ENCODE measurements around the gene TNKS1BP1. TPM values are rescaled to one million over a fixed set of nuclear protein-coding genes. Genes with fewer than 3 reads are reported as not detected.

The TNKS1BP1 gene
- total RNA-seq, 3 donors from 2014 or later (not counting 1 experiment from before 2014, with no cell fraction given), result 4.3 to 9.3 (median 7.5) TPM

- H3K9me3 Mint-ChIP-seq, result no peaks in the 10 kb centered on the region
- TF ChIP-seq, protein P1, sequence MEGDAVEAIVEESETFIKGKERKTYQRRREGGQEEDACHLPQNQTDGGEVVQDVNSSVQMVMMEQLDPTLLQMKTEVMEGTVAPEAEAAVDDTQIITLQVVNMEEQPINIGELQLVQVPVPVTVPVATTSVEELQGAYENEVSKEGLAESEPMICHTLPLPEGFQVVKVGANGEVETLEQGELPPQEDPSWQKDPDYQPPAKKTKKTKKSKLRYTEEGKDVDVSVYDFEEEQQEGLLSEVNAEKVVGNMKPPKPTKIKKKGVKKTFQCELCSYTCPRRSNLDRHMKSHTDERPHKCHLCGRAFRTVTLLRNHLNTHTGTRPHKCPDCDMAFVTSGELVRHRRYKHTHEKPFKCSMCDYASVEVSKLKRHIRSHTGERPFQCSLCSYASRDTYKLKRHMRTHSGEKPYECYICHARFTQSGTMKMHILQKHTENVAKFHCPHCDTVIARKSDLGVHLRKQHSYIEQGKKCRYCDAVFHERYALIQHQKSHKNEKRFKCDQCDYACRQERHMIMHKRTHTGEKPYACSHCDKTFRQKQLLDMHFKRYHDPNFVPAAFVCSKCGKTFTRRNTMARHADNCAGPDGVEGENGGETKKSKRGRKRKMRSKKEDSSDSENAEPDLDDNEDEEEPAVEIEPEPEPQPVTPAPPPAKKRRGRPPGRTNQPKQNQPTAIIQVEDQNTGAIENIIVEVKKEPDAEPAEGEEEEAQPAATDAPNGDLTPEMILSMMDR (IDR thresholded peaks at IDR 0.05), result peak; percentile 94
- H3K27ac Mint-ChIP-seq, result no peak overlapping the region
- peaks cover 7 to 12% of the 10 kb centered on the region in 2 donors for H3K4me1 Mint-ChIP-seq
- Histone ChIP-seq H3K27ac (ENCODE audit: low read length) (no peak overlapping the region), H3K4me3 (ENCODE audit: low read length) (no peak overlapping the region), H3K36me3 (ENCODE audit: control insufficient read depth, insufficient read depth, low read length) (no peaks in the 10 kb centered on the region), H3K9me3 (ENCODE audit: control insufficient read depth, insufficient read depth, low read length) (no peaks in the 10 kb centered on the region), H3K27me3 (ENCODE audit: control insufficient read depth, insufficient read depth, low read length) (no peaks in the 10 kb centered on the region), H3K4me1 (ENCODE audit: control insufficient read depth, insufficient read depth, low read length) (peaks cover 8% of the 10 kb centered on the region)
- H3K36me3 Mint-ChIP-seq, result no peaks in the 10 kb centered on the region
- intact Hi-C loops (cut with micrococcal nuclease), result loop anchor here (5.0 kb wide), 1 partner anchor 133 kb away; no protein-coding TSS in a partner anchor
- peak; percentile 61 to 74 (median 70) for ATAC-seq
- peak; percentile 63 to 76 for DNase-seq
- no peak overlapping the region for H3K4me3 Mint-ChIP-seq
- WGBS (ENCODE audit: insufficient coverage), result 39% methylated on average over 31 of the region's 31 CpGs
- H3K27me3 Mint-ChIP-seq (ENCODE audit: low read depth in 2 of 2), result peaks cover 3 to 7% of the 10 kb centered on the region in 2 donors
Measured at GRCh38 chr11:57349491-57350274, 24.9 kb upstream of the TNKS1BP1 start.

GRCh38 chr11:57348636-57349313 lies 24.0 kb upstream of the TNKS1BP1 start:
- H3K27me3 ChIP-seq (ENCODE audit: control insufficient read depth, insufficient read depth, low read length), result no peaks in the 10 kb centered on the region
- TF ChIP-seq, protein P1 (IDR thresholded peaks at IDR 0.05), result no peak
- H3K9me3 Mint-ChIP-seq, result no peaks in the 10 kb centered on the region
- intact Hi-C loops (cut with micrococcal nuclease), result loop anchor here (5.0 kb wide), 1 partner anchor 134 kb away; no protein-coding TSS in a partner anchor
- peaks cover 7 to 8% of the 10 kb centered on the region in 2 donors for H3K4me1 Mint-ChIP-seq
- H3K27ac Mint-ChIP-seq, result peak overlapping the region in 1 of 2 donors; percentile 27
- H3K4me3 ChIP-seq (ENCODE audit: low read length), result no peak overlapping the region
- peaks cover 0 to 7% of the 10 kb centered on the region in 2 donors for H3K27me3 Mint-ChIP-seq (ENCODE audit: low read depth in 2 of 2)
- H3K36me3 ChIP-seq (ENCODE audit: control insufficient read depth, insufficient read depth, low read length), result no peaks in the 10 kb centered on the region
- DNase-seq (no peak), ATAC-seq (no peak)
- H3K4me3 Mint-ChIP-seq, result no peak overlapping the region
- H3K27ac ChIP-seq (ENCODE audit: low read length), result no peak overlapping the region
- no peaks in the 10 kb centered on the region for H3K9me3 ChIP-seq (ENCODE audit: control insufficient read depth, insufficient read depth, low read length)
- peaks cover 5% of the 10 kb centered on the region for H3K4me1 ChIP-seq (ENCODE audit: control insufficient read depth, insufficient read depth, low read length)
- no peaks in the 10 kb centered on the region for H3K36me3 Mint-ChIP-seq
- 87% methylated on average over 14 of the region's 14 CpGs for WGBS (ENCODE audit: insufficient coverage)

- no peaks in the 10 kb centered on the region for H3K9me3 Mint-ChIP-seq
- H3K4me1 ChIP-seq (ENCODE audit: control insufficient read depth, insufficient read depth, low read length), result peaks cover 5% of the 10 kb centered on the region
- H3K9me3 ChIP-seq (ENCODE audit: control insufficient read depth, insufficient read depth, low read length), result no peaks in the 10 kb centered on the region
- intact Hi-C loops (cut with micrococcal nuclease), result loop anchor here (5.0 kb wide), 1 partner anchor 134 kb away; no protein-coding TSS in a partner anchor
- peaks cover 0 to 7% of the 10 kb centered on the region in 2 donors for H3K27me3 Mint-ChIP-seq (ENCODE audit: low read depth in 2 of 2)
- H3K27ac Mint-ChIP-seq, result peak overlapping the region in 1 of 2 donors; percentile 27
- H3K4me3 Mint-ChIP-seq, result no peak overlapping the region
- H3K4me1 Mint-ChIP-seq, result peaks cover 7 to 8% of the 10 kb centered on the region in 2 donors
- no peak overlapping the region for H3K27ac ChIP-seq (ENCODE audit: low read length)
- TF ChIP-seq, protein P1 (IDR thresholded peaks at IDR 0.05), result no peak
- H3K4me3 ChIP-seq (ENCODE audit: low read length), result no peak overlapping the region
- no peaks in the 10 kb centered on the region for H3K36me3 ChIP-seq (ENCODE audit: control insufficient read depth, insufficient read depth, low read length)
- ATAC-seq (no peak), DNase-seq (no peak)
- H3K27me3 ChIP-seq (ENCODE audit: control insufficient read depth, insufficient read depth, low read length), result no peaks in the 10 kb centered on the region
- WGBS (ENCODE audit: insufficient coverage), result 94% methylated on average over 5 of the region's 7 CpGs
- no peaks in the 10 kb centered on the region for H3K36me3 Mint-ChIP-seq
Measured at GRCh38 chr11:57348052-57348451, 23.3 kb upstream of the TNKS1BP1 start.

Measured in natural killer cell (primary cell).